Lower lobe of right lung (tissue), 2 donors: ENCODE results near the gene MAP4K3. TPM values are rescaled to one million over a fixed set of nuclear protein-coding genes. Genes with fewer than 3 reads are reported as not detected.
A peak's percentile ranks its signal among the peaks of the same experiment; 100 is the strongest.

Source experiments
- ATAC-seq, 2 donors: fragments of 200-7000 bp; cut with Tn5 transposase; one replicate each; pipeline ENCODE4 v1.9.1; 2020 to 2022; ENCODE audit warnings: mild to moderate bottlenecking in 2 of 2, moderate library complexity in 2 of 2
- DNase-seq: peaks from one replicate; pipeline ENCODE4 v3.0.0-alpha.2; 2020
- H3K27ac ChIP-seq: fragments of 200-600 bp; one replicate; pipeline ENCODE4 v1.8.0; 2022
- H3K27me3 ChIP-seq: fragments of 200-600 bp; one replicate; pipeline ENCODE4 v1.8.0; 2022; ENCODE audit warnings: low read depth
- H3K36me3 ChIP-seq: fragments of 200-600 bp; one replicate; pipeline ENCODE4 v1.8.0; 2022; ENCODE audit warnings: mild to moderate bottlenecking
- H3K4me1 ChIP-seq: fragments of 200-600 bp; one replicate; pipeline ENCODE4 v1.8.0; 2022
- H3K4me3 ChIP-seq: fragments of 200-600 bp; one replicate; pipeline ENCODE4 v1.8.0; 2022; ENCODE audit warnings: mild to moderate bottlenecking
- H3K9me3 ChIP-seq: fragments of 200-600 bp; one replicate; pipeline ENCODE4 v1.8.0; 2022
- CTCF ChIP-seq: fragments of 200-600 bp; IDR thresholded peaks from one replicate; pipeline ENCODE4 v1.8.0; 2022; ENCODE audit warnings: antibody characterized with exemption, mild to moderate bottlenecking
- intact Hi-C: fragments of 100-400 bp; cut with DNase I; formaldehyde crosslinking; loops from one replicate; pipeline ENCODE4 v1.11.0; 2022
- total RNA-seq: library from RNA; stranded (reverse); fragmentation: NEBNext Ultra II Directional; extraction: Animal tissue kit (Norgen Biotek cat#: 25700); gene quantifications from one replicate; pipeline ENCODE4 v1.2.1, GENCODE V29; 2021
- donor health status: DM: no; HTN: yes; CAD: no; lungs with severe emphysema.

MAP4K3 gene
- total RNA-seq, 1 donor from 2014 or later = 42.9 TPM

DNA sequence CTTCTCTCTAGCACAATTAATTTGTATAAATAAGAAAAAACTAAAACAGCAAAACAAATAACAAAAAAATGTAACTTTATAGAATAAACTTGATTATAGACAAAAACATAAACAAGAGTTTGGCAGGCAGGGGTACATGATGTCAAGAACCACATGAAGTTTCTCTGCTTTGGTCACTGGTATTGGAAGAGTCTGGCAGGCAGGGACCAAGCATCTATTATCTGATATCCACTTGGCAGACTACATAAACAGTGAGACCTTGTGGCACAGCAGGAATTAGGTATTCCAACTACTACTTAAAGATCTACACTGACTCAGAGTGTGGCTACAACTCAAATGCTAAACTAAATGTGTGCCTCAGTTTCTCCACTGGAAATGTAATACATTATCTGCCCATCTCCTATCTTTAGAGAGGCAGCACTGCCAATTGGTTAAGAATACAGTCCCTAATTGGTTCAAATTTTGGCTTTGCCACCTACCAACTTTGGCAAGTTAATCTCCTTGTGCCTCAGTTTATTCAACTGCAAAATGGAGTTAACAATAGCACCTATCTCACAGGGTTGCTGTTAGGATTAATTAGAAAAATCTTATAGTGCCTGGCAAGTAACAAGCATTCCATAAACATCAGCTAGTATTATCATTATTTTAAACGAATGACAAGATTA lies 2.7 kb downstream of the MAP4K3 start:
- Histone ChIP-seq H3K27ac (no peak overlapping the region), H3K9me3 (no peaks in the 10 kb centered on the region), H3K4me1 (peaks cover 67% of the 10 kb centered on the region), H3K36me3 (no peaks in the 10 kb centered on the region), H3K27me3 (no peaks in the 10 kb centered on the region), H3K4me3 (peak overlapping the region; percentile 90)
- ATAC-seq (no peak), DNase-seq (no peak)
- intact Hi-C loops = no loop called here
- TF ChIP-seq CTCF = no peak

GRCh38 chr2:39433586-39434195 lies 3.4 kb downstream of the MAP4K3 start:
- Histone ChIP-seq H3K27me3 (no peaks in the 10 kb centered on the region), H3K36me3 (no peaks in the 10 kb centered on the region), H3K27ac (no peak overlapping the region), H3K9me3 (no peaks in the 10 kb centered on the region), H3K4me3 (no peak overlapping the region), H3K4me1 (peaks cover 62% of the 10 kb centered on the region)
- intact Hi-C loops = no loop called here
- TF ChIP-seq CTCF = no peak
- DNase-seq = no peak
- no peak for ATAC-seq

DNA sequence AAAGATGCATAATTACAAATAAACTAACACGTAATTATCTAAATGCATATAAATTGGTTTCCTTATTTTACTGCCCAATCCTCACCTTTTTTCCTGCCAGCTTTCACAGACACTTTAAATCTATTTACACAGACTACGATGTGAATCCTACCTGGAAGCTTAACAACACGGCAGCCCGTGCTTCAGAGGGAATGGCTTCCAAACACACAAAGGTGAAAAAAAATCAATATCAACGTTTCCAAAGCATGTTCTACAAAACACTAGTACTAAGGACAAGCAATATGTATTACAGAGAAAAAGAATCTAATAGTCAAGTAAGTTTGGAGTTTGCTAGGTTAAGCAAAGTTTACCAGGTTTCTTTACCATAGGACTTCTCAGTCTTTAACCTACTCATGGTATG lies 4.4 kb downstream of the MAP4K3 start:
- no peaks in the 10 kb centered on the region for H3K27me3 ChIP-seq
- no peak overlapping the region for H3K27ac ChIP-seq
- H3K36me3 ChIP-seq = no peaks in the 10 kb centered on the region
- no peak overlapping the region for H3K4me3 ChIP-seq
- no peak for TF ChIP-seq CTCF
- H3K4me1 ChIP-seq = peaks cover 58% of the 10 kb centered on the region
- intact Hi-C loops = no loop called here
- ATAC-seq (no peak), DNase-seq (no peak)
- H3K9me3 ChIP-seq = no peaks in the 10 kb centered on the region

DNA sequence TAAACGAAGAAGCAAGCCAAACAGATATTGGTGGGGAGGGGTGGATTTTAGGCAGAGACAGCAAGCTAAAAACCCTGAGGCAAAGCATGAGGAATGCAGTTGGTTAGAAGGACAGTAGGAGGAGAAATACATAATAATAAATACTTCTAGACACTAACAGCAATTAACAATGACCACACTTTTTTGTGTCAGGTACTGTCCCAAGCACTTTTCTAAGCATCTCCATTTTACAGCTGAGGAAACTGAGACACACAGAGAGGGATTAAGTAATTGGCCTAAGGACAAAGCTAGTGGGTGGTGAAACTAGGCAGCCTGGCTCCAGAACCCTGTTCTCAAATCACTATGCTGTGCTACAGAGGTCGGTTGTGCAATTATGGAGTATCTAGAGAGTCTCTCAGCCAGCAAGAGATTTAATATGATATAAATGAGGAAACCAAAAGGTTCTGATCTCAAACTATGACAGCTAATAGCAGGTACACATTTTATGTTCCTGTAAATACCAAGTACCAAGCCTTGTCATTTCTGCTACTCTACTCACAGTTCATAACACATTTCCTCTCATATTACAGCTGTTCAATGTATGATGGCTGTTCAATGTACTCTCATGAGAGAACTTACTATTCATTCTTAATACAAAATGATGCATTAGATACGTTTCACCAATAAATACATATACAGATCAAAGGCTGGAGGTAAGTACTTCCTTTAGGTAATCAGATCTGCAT lies 5.3 kb downstream of the MAP4K3 start:
- Histone ChIP-seq H3K9me3 (no peaks in the 10 kb centered on the region), H3K36me3 (no peaks in the 10 kb centered on the region), H3K4me1 (peaks cover 67% of the 10 kb centered on the region), H3K27me3 (no peaks in the 10 kb centered on the region), H3K4me3 (no peak overlapping the region), H3K27ac (no peak overlapping the region)
- no peak for DNase-seq
- intact Hi-C loops = no loop called here
- TF ChIP-seq CTCF = no peak
- peak; percentile 61 to 71 for ATAC-seq

DNA sequence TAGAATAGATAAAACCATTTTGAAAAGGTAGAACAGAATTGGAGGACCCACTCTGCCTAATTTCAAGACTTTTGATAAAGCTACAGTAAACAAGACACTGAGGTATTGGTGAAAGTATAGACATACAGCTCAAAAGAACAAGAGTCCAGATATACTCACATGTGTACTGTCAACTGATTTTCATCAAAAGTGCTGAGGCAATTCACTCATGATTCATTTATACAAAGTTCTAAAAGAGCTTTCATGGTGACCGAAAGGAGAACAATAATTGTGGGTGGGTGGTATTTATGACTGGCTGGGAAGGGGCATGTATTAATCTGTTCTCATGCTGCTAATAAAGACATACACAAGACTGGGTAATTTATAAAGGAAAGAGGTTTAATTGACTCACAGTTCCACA lies 7.3 kb downstream of the MAP4K3 start:
- ATAC-seq (no peak), DNase-seq (no peak)
- H3K27me3 ChIP-seq = no peaks in the 10 kb centered on the region
- no peak overlapping the region for H3K27ac ChIP-seq
- no peak overlapping the region for H3K4me3 ChIP-seq
- intact Hi-C loops = no loop called here
- peaks cover 56% of the 10 kb centered on the region for H3K4me1 ChIP-seq
- no peak for TF ChIP-seq CTCF
- H3K9me3 ChIP-seq = no peaks in the 10 kb centered on the region
- no peaks in the 10 kb centered on the region for H3K36me3 ChIP-seq
